Stimulated activated CD4-positive, alpha-beta T cell treated with anti-CD3 and anti-CD28 coated beads, Interleukin-12 subunit alpha, Interleukin-12 subunit beta, amount 100 ng/mL, for 4 hours (primary cell): ENCODE data around the gene ATG7.
"Not testable (repeated sequence)": the region's sequence is repeated elsewhere in the genome, so short reads cannot be mapped to it uniquely, and the experiment has no call there.

Experiments
- DNase-seq: peaks from one replicate; pipeline ENCODE4 v3.0.0-alpha.2; 2020

The ATG7 gene

DNA sequence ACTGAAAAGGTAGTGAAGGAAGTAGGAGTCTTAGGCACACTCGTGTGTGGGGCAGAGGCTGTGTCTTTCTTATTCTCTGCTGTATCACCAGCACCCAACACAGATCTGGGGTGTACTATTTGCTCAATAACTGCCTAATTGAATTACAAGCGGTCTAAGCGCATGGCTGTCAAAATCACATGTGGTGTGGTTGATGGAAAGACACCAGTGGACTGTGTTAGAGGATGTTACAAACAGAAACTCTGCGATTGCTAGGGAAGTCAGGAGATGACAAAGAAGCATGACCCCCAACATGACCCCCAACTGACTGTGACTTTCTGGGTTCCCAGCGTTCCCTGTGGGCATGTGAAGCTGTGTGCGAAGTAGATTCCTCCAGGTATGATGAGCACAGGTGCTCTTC, 32.0 kb downstream of the ATG7 start:
- no peak for DNase-seq

DNA sequence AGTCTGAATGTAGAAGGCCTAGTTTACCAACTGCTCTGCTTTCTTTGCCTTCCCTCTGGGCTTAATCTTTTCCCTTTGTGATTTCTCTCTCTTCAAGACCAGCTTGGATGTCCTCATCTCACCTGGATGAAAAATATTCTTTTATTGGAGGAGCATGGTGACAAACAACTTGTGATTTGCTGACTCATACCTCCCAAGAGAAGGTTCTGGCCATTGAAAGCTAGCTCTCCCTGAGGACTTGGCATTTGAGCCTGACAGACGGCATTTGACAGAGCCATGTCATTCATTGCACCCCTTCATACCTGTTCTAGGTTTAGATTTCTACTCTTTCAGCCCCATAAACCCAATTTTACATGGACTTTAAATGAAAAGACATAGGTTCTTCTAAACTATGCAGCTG, 33.3 kb downstream of the ATG7 start:
- no peak for DNase-seq

DNA sequence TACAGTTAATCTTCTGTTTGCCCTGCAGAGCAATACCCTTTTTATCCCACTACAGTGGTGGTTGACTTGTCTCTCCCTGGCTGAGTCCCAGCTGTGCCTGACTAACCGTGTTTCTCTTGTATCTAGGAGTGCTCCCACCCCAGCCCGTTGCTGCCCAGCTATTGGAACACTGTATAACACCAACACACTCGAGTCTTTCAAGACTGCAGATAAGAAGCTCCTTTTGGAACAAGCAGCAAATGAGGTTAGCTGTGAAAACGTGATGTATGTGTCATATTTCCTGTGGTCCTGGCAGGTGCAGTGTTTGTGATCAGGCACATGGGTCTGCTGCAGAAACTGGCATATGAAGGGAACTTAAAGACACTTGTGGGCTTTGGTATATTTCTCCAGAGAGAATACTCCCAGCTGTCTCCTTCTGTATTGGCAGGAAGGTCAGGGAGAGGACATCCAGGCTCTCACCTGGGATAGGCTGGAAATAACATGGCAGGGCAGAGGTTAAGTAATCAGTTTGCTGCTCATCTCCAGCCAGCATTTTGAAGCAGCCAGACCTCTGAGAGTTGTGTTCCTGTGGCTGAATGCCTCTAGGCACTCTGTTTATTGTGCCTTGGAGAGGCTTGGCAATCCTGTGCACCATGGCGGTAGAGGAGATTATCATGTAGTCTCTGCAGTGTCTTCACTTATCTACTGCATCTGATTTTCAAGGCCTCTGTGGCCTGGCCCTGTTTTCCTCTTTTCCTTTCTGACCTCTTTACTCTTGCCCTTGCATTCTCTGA, 34.8 kb downstream of the ATG7 start:
- DNase-seq, result no peak

DNA sequence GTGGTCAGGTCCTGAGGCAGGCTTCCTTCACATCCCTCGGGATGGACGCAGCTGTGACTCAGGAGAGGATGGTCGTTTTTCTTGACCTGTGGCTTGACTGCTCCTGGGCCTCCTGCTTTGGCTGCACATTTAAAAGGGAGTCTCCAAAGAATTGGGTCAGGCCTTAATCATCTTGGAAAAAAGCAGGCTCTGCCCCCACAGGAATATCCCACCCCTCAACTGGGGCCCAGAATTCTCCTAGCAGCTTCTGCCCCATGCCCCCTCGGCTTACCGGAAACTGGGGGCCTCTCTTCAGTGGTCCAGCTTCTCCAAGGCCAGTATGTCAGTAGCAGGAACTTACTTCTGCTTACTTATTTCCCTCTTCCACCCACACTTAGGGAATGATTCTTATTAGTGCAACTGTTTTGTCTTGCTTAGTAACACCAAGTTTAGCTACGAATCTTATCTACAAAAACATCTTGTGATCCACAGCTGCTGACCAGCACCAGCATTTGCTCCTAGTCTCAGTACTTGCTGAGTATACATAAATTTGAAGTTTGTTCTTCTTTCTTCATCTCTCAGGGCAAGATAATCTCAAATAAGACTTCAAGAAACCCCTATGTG, 35.7 kb downstream of the ATG7 start:
- no peak for DNase-seq

DNA sequence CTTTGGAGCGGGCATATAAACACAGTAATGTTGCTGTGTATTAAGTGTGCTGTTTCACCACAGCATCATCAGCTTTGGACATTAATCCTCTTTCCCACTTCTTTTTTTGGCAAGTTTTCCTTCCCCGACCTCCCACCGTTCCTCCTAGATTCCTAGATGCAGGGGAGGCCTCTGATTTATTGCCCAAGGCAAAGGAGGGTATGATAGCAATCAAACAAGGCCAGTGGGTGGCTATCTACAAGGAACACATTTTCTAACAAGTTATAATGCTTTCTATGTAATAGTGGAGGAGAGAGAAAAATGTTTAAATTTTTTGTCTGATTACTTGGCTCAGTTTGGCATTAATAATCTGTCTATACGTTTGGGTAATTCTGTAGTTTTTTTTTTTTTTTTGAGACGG, 38.1 kb downstream of the ATG7 start:
- no peak for DNase-seq

DNA sequence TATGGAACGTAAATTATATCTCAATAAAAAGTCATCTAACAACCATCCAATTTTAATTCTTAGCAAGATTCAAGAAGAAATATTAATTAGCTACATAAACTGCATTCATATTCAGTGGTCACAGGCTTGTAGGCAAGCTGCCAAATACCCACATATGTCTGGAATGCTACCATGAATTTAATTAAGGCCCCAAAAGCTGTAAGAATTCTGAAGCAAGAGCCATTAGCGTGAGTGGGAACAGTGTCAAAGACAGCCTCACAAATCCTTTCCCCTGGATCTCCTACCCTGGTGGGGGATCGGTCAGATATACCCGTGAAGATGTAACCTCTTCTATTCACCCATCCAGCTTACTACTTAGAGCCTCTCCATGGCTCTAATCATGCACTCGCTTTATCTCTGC, 40.0 kb downstream of the ATG7 start:
- no peak for DNase-seq

DNA sequence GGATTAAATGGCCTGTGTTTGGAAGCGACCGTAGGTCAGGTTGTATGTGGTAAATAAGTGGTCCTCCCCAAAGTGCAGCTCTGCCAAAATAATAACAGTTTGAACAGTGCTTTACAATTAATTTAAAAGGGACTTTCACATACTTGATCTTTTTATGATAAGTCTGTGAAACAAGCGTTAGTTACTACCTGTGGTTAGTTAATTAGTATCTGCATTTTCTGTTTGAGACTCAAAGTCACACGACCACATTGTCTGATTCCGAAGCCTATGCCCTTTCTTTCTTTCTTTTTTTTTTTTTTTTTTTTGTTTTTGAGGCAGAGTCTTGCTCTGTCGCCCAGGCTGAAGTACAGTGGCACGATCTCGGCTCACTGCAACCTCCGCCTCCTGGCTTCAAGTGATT, 45.1 kb downstream of the ATG7 start:
- DNase-seq, result no peak

DNA sequence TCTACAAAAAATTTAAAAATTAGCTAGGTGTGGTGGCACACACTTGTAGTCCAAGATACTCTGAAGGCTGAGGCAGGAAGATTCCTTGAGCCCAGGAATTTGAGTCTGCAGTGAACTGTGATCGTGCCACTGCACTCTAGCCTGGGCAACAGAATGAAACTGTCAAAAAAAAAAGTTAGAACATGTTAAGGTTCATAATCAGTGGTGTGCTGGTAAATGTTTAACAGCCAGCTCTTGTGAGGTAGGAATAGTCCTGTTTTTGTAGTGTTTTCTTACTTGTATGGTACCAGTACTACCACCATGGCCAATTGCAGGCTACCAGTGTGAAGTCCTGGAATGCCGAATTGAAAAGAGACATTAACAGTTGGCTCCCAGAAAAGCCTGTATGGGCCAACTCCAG, 50.7 kb downstream of the ATG7 start:
- DNase-seq, result no peak

DNA sequence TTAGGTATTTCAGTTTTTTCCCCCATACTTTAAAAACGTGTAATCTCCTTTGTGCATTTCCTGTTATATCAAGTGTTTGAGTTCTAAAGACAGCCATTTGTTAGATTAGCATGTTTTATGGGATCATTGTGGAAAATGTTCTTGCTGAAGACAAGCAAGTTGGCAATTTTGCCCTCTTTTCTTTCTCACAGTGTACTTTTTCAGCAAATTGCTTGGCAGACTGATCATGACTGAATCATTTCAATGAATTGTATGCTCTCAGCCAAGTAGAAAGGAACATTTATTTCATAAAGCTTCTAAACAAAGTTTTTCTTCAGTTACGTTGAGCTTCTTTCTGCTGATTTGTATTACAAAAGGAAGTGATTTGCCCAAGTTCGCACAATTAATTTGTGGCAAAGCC, 51.6 kb downstream of the ATG7 start:
- DNase-seq, result no peak

DNA sequence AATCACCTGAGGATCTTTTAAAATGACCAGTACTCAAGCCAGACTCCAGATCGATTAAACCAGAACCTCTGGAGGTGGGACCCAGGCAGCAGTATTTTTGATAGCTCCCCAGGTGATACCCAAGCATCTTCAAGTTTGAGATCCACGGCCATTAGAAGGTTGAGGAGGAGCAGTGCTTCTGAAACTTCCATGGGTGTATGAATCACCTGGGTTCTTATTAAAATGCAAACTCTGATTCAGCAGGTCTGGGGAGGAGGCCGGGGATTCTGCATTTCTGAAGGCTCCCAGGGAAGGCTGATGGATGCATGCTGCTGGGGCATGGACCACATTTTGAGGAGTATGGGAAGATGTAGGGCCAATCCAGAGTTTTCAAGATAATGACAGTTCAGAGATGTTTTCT, 55.4 kb downstream of the ATG7 start:
- no peak for DNase-seq

DNA sequence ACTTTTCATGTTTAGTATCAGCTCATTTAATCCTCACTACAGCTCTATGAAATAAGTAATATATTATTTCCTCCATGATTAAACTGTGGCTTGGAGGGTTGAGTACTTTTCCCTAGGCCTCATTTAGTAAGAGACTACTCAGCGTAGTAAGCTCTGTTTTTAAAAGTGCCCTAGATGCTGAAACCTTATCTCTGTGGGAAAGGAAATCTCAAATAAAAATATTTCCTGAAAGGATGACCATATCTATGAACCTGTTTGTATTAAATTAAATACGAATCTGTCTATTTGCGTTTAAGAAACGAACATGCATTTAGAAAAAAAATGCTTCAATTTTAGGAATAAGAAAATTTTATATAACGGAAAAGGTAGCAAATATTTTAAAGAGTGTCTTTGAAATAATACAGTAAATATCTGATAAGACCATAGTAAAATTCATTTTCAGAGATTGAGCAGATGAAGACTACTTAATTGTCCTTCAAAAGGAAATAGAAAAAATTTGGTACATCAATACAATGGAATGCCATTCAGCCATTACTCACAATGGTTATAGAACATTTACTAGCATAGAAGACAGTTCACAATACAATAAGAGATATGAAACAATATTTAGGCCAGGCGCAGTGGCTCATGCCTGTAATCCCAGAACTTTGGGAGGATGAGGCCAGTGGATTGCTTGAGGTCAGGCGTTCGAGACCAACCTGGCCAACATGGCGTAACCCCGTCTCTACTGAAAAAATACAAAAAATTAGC, 56.2 kb downstream of the ATG7 start:
- DNase-seq, result no peak

DNA sequence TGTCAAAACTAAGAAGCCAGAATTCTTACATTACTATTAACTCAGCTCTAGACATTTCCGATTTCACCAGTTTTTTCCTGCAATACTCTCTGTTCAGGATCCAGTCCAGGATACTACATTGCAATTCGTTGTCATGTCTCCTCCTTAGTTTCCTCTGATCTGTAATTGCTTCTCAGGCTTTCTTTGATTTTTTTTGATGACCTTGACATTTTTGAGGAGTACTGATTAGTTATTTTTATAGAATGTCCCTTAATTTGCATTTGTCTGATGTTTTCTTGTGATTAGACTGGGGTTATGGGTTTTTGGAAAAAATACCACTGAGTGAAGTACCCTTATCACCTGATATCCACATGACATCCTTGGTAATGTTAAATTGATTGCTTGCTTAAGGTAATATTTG, 57.6 kb downstream of the ATG7 start:
- no peak for DNase-seq

DNA sequence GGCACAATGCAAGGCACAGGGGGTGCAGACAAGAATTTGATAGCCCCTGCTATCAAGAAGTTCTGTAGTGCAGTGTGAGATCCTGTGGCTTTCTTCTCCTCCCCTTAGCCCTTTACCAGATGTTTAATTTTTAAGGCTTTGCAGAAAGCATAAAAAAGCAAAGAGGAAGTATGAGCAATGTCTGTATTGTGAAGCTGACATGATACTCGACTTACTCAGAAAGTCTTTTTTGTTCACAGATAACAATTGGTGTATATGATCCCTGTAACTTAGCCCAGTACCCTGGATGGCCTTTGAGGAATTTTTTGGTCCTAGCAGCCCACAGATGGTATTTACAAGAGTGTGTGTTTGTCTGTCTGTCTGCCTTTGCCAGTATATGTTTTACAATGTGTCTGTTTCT, 58.9 kb downstream of the ATG7 start:
- DNase-seq, result no peak

DNA sequence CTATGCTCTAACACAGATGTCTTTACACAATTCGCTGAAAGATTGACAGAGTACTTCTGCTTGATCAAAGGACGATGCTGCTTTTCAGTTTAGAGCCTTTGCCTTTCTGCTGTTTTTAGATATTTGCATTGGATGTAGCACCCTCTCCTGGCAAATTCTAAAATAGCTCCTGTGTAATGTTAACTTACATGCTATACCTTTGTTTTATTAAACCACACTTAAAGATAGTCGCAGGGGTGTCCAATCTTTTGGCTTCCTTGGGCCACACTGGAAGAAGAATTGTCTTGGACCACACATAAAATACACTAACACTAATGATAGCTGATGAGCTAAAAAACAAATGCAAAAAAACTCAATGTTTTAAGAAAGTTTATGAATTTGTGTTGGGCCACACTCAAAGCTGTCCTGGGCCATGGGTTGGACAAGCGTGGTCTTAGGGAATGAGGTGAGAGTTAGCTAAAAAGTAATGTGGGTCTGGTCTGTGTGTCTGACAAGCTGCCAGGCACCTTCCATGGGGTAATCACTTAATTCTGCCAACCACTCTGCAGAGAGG, 62.9 kb downstream of the ATG7 start:
- no peak for DNase-seq

DNA sequence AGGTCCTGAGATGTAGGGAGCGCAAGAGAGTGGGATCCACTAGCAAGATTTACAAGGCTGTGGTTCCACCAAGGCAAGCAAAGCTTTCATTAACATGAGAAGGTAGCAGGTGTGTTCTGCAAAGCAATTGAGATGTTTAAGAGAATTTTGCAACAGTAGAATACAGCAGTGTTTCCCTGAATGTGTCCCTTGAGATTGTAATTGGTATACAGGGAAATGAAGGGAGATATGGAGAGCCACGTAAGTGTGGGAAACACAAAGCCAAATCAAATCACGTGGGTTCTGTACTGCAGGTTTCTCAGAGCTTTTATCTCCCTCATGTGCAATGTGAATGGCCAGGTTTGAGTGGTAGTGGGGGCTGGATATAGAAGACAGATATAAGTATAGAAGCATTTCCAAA, 67.3 kb downstream of the ATG7 start:
- DNase-seq, result no peak

DNA sequence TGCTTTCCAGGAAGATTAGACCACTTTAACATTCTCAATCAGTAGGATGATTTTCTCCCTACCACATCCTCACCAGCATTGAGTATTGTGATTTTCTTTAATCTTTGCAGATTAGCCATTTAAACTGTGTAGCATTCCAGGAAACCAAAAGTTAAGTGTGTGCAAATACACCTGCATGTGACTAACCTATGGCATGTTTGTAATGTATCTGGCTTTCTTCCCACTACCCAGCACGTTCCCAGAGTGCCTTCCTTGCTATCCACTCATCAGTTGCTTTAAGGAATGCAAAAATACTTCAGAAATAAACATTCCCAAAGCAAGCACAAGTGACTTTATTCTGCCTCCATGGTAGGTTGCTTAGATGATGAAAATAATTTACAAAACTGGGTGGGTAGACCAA, 74.2 kb downstream of the ATG7 start:
- DNase-seq, result no peak

DNA sequence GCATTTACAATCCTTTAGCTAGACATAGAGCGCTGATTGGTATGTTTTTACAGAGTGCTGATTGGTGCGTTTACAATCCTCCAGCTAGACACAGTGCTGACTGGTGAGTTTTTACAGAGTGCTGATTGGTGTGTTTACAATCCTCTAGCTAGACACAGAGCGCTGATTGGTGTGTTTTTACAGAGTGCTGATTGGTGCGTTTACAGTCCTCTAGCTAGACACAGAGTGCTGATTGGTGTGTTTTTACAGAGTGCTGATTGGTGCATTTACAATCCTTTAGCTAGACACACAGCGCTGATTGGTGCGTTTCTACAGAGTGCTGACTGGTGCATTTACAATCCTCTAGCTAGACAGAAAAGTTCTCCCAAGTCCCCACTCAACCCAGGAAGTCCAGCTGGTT, 76.7 kb downstream of the ATG7 start:
- not testable (repeated sequence) for DNase-seq

DNA sequence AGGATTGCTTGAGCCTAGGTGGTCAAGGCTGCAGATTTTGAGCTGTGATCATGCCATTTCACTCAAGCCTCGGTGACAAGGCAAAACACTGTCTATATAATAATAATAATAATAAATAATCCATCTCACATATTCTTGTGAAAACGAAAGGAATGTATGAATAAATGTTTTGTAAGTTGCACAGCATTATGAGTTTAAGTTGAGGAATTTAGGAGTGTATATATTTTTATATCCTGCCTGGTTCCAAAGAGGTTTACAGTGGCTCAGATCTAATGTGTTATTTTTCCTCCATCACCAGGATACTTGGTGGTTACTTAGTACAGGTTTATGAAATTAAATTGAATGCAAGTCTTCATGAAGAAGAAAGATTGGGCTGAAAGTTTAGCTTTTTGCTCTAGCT, 77.2 kb downstream of the ATG7 start:
- no peak for DNase-seq

DNA sequence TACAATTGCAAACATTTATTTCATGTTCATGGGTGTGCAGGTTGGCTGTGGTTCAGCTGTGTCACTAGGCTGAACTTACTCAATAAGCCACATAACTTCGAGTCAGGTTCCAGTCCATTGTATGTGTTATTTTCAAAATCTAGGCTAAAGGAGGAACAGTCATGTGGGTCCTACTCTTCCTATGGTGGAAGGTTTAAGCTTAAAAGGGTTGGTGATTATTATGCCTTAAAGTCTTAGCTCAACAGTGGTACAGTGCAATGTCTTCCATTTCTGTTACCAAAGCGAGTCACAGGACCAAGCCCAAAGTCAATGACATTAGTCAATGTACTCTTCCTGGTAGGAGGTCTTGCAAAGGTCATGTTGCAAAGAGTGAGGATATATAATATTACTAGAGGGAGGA, 78.2 kb downstream of the ATG7 start:
- no peak for DNase-seq

DNA sequence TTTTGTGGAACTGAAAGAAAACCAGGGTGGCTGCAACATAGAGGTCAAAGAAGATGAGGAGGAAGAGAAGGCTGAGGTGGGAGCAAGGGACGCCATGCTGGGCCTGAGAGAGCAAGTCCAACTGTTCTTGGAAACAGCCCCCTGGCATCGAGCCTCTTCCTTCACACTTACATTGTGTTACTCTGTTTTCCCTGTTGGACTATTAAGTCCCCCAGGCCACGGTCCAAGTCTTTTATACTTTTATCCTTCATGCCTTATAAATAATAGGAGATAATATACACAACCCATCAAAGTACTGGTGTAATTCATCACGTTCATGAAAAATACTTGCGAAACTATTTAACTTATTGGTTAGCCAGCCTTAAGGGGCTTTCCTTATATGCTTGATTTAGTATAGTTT, 79.3 kb downstream of the ATG7 start:
- no peak for DNase-seq

DNA sequence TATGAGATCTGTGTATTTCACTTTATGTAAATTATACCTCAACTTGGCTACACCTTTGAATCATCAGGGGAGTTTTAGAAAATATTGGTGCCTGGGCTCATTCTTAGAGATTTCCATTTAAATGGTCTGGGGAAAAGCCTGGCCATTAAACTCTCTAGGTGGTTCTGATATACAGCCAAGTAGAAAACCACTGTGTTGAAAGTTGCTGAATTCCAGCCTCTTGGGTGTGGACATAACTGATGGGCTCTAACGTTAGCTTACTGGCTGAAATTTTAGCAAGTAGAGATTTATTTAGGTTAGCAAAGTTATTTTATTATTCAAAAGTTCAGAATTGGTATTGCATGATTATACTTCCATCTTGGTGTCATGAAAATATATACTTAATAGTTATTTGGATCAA, 84.1 kb downstream of the ATG7 start:
- no peak for DNase-seq

DNA sequence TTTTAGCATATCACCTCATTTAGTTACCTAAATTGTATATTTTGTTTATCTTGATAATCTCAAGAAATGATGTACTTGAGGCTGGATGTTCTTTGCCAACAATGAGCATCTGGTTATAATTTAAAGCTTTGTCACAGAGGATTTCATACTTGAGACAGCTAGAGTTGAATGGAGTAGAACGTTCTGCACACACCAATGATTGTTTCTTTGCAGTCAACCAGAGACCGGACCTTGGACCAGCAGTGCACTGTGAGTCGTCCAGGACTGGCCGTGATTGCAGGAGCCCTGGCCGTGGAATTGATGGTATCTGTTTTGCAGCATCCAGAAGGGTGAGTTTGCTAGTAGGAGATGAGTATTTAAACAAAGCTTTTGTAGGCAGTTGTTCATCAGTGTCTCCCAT, 90.4 kb downstream of the ATG7 start:
- no peak for DNase-seq

DNA sequence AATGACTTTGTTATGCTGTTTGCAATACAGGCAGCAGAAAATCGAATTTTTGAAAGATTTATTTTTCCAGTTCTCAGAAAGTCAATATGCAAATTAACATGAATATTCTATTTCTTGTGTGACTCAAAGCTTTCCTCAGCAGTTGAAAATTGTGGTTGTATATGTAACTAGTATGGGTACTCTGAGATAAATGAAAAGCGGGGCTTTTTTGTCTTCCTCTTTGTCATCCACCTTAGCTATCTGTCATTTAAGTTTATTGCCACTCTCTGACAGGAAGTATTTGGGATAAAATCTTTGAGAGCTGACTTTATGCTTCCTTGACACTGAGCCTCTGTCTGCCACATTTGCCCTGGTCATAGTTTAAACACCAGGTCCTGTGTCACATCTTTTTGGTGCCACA, 91.5 kb downstream of the ATG7 start:
- DNase-seq, result no peak

DNA sequence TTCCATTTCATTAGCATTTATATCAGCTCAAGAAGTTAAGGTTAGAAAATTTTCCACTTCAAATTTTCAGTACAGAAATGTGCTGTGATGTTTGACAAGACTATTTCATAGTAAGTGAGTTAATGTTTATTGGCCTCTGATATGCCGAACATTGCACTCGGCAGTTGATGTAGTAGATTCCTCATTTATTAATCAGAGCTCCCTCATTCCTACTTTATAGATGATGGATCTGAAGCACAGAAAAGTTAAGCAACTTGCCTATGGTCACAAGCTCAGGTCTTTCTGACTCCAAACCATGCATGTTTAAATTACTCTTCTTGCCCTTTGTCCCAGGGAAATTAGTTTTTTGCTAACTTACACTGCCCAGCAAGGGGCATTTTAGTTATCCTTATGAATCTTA, 92.0 kb downstream of the ATG7 start:
- DNase-seq, result no peak
